Thyroid gland (tissue), 4 donors: ENCODE results near the gene CLEC17A. TPM values are rescaled to one million over a fixed set of nuclear protein-coding genes. Genes with fewer than 3 reads are reported as not detected.
"Not testable (repeated sequence)": the region's sequence is repeated elsewhere in the genome, so short reads cannot be mapped to it uniquely, and the experiment has no call there.

ENCODE experiments used
- DNase-seq, 2 donors: peaks; one replicate each; pipeline ENCODE4 v3.0.0-alpha.2; 2019
- H3K27ac ChIP-seq, 3 donors: fragments of 200-600 bp; sonication (generic); 1 replicate in 2 of 3; 2 replicates in 1 of 3; pipeline ENCODE4 v1.5.1; 2016 to 2019; ENCODE audit warnings: mild to moderate bottlenecking in 1 of 3, moderate library complexity in 1 of 3
- H3K27me3 ChIP-seq: fragments of 200-600 bp; sonication (generic); one replicate; pipeline ENCODE4 v1.5.1; 2019
- H3K36me3 ChIP-seq, 2 donors: fragments of 200-600 bp; sonication (generic); one replicate each; pipeline ENCODE4 v1.5.1; 2016 to 2019
- H3K4me1 ChIP-seq, 2 donors: fragments of 200-600 bp; sonication (generic); one replicate each; pipeline ENCODE4 v1.5.1; 2017 to 2019
- H3K4me3 ChIP-seq, 3 donors: fragments of 200-600 bp; sonication (generic); replicated peaks in 1 of 3; 1 replicate in 2 of 3; 2 replicates in 1 of 3; pipeline ENCODE4 v1.5.1; 2016; ENCODE audit warnings: mild to moderate bottlenecking in 1 of 3
- H3K9me3 ChIP-seq: fragments of 200-600 bp; sonication (generic); one replicate; pipeline ENCODE4 v1.5.1; 2017
- POLR2A ChIP-seq, 2 donors: fragments of 450-650 bp; IDR thresholded peaks; one replicate each; pipeline ENCODE4 v1.6.1; 2017; ENCODE audit warnings: antibody characterized with exemption in 2 of 2, mild to moderate bottlenecking in 2 of 2, moderate library complexity in 1 of 2
- WGBS, 2 donors: methylation state at CpG; one replicate each; pipeline ENCODE4 v1.1.5; 2017; 5-methylcytosine and 5-hydroxymethylcytosine counted together
- intact Hi-C: fragments of 100-400 bp; cut with DNase I; formaldehyde crosslinking; loops from one replicate; pipeline ENCODE4 v1.15.1; 2023
- total RNA-seq, 4 donors: library from RNA; depleted of rRNA; stranded (reverse); fragments of >200 nt; gene quantifications; one replicate each; pipeline ENCODE4 v1.2.3, GENCODE V29; 2016
- TF ChIP-seq, protein P1 (sequence below), 6 experiments: fragments of 200-600 bp in 3 of 6; fragments of 450-650 bp in 3 of 6; sonication (generic) in 3 of 6; IDR thresholded peaks; one replicate each; pipeline ENCODE4 v1.5.1; 2016 to 2019; ENCODE audit warnings: antibody characterized with exemption in 6 of 6, mild to moderate bottlenecking in 2 of 6, inconsistent platforms in 1 of 6, moderate library complexity in 1 of 6

The CLEC17A gene
- total RNA-seq, 4 donors from 2014 or later = not detected

DNA sequence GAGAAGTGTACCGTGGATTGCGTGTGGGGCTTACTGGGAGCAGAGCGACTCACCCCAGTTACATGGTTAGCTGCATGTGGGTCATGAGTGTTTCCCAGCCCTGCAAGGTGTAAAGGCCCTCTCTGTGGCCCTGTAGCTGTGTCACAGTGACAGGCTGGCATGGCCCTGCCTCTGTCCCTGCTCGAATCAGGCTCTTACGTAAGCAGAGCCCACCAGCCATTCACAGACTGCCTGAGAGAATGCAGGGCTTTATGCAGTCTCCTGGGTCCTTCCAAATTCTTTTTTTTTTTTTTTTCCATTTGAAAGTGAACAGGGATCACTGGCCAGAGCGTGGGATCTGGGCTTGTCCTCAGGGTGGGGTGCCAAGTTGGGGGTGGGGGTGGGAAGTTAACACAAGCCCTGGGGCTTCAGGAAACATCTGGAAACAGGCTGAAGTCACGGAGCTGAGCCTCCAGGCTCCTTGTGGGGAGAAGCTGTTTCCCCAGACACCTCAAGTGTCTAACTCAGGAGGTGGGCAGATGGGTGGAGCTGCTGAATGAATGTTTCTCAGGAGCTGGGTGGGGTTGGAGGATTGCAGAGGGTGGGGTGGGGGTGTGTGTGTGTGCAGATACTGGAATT is 40.1 kb upstream of the CLEC17A start:
- Histone ChIP-seq H3K9me3 (no peaks in the 10 kb centered on the region), H3K27ac (peak overlapping the region in 1 of 3 donors; percentile 63), H3K4me3 (no peak overlapping the region), H3K36me3 (no peaks in the 10 kb centered on the region), H3K27me3 (no peaks in the 10 kb centered on the region), H3K4me1 (peaks cover 27 to 40% of the 10 kb centered on the region in 2 donors)
- no peak for TF ChIP-seq POLR2A (IDR thresholded peaks at IDR 0.05)
- TF ChIP-seq, protein P1, sequence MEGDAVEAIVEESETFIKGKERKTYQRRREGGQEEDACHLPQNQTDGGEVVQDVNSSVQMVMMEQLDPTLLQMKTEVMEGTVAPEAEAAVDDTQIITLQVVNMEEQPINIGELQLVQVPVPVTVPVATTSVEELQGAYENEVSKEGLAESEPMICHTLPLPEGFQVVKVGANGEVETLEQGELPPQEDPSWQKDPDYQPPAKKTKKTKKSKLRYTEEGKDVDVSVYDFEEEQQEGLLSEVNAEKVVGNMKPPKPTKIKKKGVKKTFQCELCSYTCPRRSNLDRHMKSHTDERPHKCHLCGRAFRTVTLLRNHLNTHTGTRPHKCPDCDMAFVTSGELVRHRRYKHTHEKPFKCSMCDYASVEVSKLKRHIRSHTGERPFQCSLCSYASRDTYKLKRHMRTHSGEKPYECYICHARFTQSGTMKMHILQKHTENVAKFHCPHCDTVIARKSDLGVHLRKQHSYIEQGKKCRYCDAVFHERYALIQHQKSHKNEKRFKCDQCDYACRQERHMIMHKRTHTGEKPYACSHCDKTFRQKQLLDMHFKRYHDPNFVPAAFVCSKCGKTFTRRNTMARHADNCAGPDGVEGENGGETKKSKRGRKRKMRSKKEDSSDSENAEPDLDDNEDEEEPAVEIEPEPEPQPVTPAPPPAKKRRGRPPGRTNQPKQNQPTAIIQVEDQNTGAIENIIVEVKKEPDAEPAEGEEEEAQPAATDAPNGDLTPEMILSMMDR (IDR thresholded peaks at IDR 0.05) = no peak
- intact Hi-C loops = no loop called here
- DNase-seq = no peak
- 55 to 59% methylated on average over 7 of the region's 7 CpGs for WGBS, 2 donors

DNA sequence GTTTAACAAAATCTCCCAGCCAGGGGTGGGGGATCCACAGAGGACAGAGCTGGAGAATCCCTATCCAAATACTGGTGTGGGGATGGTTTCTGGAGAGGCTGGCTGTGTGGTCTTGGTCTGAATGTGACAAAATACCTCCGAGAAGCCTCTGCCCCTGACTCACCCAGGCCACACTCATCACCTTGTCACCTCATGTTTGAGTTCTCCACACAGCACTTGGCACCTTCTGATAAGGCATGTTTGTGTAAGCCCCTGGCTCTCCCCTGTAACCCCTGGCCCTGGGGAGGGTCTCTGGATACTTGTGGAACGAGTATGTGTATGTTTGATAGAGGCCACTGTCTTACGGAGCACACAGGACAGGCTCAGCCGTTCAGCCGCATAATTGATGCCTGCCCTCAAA is 38.8 kb upstream of the CLEC17A start:
- intact Hi-C loops = no loop called here
- no peak overlapping the region for H3K27ac ChIP-seq
- 63 to 87% methylated on average over 1 to 5 of the region's 5 CpGs for WGBS, 2 donors
- no peaks in the 10 kb centered on the region for H3K27me3 ChIP-seq
- peaks cover 23 to 36% of the 10 kb centered on the region in 2 donors for H3K4me1 ChIP-seq
- no peaks in the 10 kb centered on the region for H3K9me3 ChIP-seq
- H3K36me3 ChIP-seq = no peaks in the 10 kb centered on the region
- DNase-seq = no peak
- no peak overlapping the region for H3K4me3 ChIP-seq
- TF ChIP-seq POLR2A (IDR thresholded peaks at IDR 0.05) = no peak
- TF ChIP-seq, protein P1 (IDR thresholded peaks at IDR 0.05) = no peak

DNA sequence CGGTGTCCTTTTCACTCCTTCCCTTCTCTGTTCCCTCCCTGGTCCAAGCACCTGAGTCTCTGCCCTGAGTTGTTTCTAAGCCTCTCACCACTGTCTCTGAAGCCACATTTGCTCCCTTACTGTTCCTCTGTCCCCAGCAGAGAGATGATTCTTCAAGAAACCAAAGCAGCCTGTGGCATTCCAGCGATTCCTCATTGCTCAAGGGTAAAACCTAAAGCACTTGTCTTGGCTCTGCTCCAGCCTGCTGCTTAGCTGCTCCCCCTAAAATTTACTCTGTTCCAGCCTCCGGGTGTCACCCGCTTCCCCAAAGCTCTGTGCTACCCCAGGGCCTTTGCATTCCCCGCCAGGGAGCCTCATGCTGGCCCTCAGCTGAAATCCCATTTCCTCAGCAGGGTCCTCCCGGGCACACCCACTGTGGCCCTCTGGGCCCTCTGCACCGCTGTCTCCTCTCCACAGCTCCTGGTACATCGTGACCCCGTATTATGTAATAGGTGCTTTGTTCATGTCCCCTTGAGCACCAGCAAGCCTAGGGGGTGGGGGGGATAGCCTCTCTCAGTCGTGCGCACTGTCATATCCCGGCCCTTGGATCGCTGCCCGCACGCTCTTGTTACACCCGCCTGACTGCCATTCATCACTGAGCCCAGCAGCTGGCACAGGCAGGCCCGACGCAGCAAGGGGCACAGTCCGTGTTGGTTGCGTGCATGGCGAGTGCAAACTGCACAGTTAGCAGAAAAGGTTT is 37.7 kb upstream of the CLEC17A start:
- Histone ChIP-seq H3K36me3 (no peaks in the 10 kb centered on the region), H3K4me3 (no peak overlapping the region), H3K27me3 (no peaks in the 10 kb centered on the region), H3K27ac (peak overlapping the region; percentile 66 to 81 (median 72)), H3K9me3 (no peaks in the 10 kb centered on the region), H3K4me1 (peaks cover 32 to 46% of the 10 kb centered on the region in 2 donors)
- TF ChIP-seq POLR2A (IDR thresholded peaks at IDR 0.05) = no peak
- TF ChIP-seq, protein P1 (IDR thresholded peaks at IDR 0.05) = no peak
- 30 to 36% methylated on average over 12 to 21 of the region's 21 CpGs for WGBS, 2 donors
- DNase-seq = peak; percentile 98
- intact Hi-C loops = no loop called here

DNA sequence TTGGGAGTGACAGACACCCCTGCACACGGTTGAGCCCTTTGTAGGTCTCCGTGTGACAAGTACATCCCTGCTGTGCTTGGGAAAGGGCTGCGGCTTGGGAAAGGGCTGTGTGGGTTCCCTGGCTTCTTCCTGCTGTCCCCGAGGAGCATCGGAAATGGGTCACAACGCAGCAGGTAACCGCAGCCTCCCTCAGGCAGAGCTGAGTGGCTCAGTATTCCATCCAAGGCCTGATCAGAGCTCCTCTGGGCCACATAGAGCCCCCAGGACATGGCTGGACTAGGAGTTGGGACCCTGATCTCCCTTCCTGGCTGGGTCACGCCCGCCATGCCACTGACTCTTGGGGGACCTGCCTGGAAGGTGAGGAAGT is 37.2 kb upstream of the CLEC17A start:
- H3K9me3 ChIP-seq = no peaks in the 10 kb centered on the region
- TF ChIP-seq, protein P1 (IDR thresholded peaks at IDR 0.05) = no peak
- TF ChIP-seq POLR2A (IDR thresholded peaks at IDR 0.05) = no peak
- peaks cover 38 to 52% of the 10 kb centered on the region in 2 donors for H3K4me1 ChIP-seq
- no peaks in the 10 kb centered on the region for H3K27me3 ChIP-seq
- peak overlapping the region; percentile 66 to 81 (median 72) for H3K27ac ChIP-seq
- intact Hi-C loops = no loop called here
- no peak for DNase-seq
- no peaks in the 10 kb centered on the region for H3K36me3 ChIP-seq
- H3K4me3 ChIP-seq = no peak overlapping the region
- 66 to 68% methylated on average over 7 to 9 of the region's 9 CpGs for WGBS, 2 donors

DNA sequence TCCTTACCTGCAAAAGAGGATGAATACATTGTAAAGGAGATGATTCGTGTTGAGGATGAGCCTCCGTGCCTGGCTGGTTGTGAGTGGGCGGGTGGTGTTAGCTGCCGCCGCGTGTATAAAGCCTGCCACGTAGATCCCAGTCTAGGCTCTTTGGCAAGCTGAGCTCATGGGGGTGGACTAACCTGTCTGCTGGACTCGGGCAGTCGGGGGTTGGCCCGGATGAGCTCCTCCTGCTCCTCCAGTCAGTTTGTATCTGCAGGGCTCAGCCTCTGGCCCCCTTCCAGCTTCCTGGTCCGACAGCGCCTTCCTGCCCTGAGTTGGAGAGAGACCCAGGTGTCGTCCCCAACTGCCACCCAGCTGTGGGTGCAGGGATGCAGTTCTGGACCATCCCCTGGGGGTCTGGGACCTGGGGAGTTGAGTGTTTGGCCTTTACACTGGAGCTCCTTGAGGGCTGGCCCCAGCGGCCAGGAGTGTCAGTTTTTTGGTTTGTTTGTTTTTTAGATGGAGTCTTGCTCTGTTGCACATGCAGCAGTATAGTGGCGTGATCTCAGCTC is 32.6 kb upstream of the CLEC17A start:
- no peaks in the 10 kb centered on the region for H3K9me3 ChIP-seq
- H3K4me3 ChIP-seq = no peak overlapping the region
- peak; percentile 88 to 94 for DNase-seq
- TF ChIP-seq, protein P1 (IDR thresholded peaks at IDR 0.05) = no peak
- TF ChIP-seq POLR2A (IDR thresholded peaks at IDR 0.05) = peak in 1 of 2 donors; percentile 16
- H3K27me3 ChIP-seq = no peaks in the 10 kb centered on the region
- 40 to 43% methylated on average over 12 to 13 of the region's 15 CpGs for WGBS, 2 donors
- intact Hi-C loops = loop anchor here (10.0 kb wide), 1 partner anchor 45 kb away; no protein-coding TSS in a partner anchor
- H3K36me3 ChIP-seq = no peaks in the 10 kb centered on the region
- H3K4me1 ChIP-seq = peaks cover 28 to 49% of the 10 kb centered on the region in 2 donors
- H3K27ac ChIP-seq = peak overlapping the region; percentile 25 to 76 (median 56)

DNA sequence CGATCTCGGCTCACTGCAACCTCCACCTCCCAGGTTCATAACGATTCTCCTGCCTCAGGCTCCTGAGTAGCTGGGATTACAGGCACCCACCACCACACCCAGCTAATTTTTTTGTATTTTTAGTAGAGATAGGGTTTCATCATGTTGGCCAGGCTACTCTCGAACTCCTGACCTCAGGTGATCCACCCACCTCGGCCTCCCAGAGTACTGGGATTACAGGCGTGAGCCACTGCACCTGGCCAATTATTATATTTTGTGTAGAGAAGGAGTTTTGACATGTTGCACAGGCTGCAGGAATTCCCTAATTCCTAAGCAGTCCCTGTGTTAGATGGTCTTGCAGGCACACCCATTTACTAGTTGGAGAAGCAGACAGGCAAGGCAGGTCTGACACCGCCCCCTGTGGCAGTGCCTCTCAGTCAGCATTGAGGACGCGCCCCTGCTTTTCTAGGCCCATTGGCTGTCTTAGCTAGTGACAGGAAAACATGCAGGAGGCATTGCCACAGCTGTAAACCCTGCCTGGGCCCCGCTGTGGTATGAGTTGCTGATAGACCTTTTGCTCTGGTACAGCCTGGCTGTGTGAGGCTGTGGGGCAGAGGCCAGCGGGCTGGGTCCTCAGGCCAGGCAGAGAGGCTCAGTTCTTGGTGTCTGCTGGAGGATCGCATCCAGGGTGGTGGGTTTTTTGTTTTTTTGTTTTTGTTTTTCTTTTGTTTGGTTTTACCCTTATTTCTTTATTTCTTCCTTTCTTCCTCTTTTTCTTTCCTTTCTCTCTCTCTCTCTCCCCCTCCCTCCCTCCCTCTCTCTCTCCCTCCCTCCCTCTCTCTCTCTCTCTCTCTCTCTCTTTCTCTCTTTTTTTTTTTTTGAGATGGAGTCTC is 31.5 kb upstream of the CLEC17A start:
- intact Hi-C loops = loop anchor here (10.0 kb wide), 1 partner anchor 47 kb away; no protein-coding TSS in a partner anchor
- not testable (repeated sequence) for H3K27me3 ChIP-seq, H3K4me3 ChIP-seq, H3K36me3 ChIP-seq, H3K9me3 ChIP-seq
- H3K4me1 ChIP-seq = peaks cover 25 to 42% of the 10 kb centered on the region in 2 donors
- 78 to 81% methylated on average over 9 to 10 of the region's 12 CpGs for WGBS, 2 donors
- peak overlapping the region in 2 of 3 donors; percentile 29 to 43 for H3K27ac ChIP-seq
- peak; percentile 49 to 54 for DNase-seq
